ENCODE results near the gene PLCL2.

GRCh38 chr3:17137321-17137826 is 252.6 kb downstream of the PLCL2 start:
- no peak for TF ChIP-seq CTCF (conservative IDR thresholded peaks at IDR 0.05 in 1 of 2, IDR thresholded peaks at IDR 0.05 in 1 of 2; ENCODE audit: low read depth in 1 of 2, low read length in 2 of 2)
- no peak for TF ChIP-seq EZH2 (IDR thresholded peaks at IDR 0.05; ENCODE audit: low read length, missing control alignments)
